GM19324 (cell line): ENCODE data around the gene TNRC6C.
"Not testable (repeated sequence)": the region's sequence is repeated elsewhere in the genome, so short reads cannot be mapped to it uniquely, and the experiment has no call there.

Source experiments
- ATAC-seq: cut with Tn5 transposase; IDR thresholded peaks from one replicate; pipeline ENCODE4 v1.9.1; 2021; ENCODE audit warnings: mild to moderate bottlenecking, moderate library complexity; ENCODE audit not compliant: unreplicated experiment, low FRiP score

TNRC6C gene

DNA sequence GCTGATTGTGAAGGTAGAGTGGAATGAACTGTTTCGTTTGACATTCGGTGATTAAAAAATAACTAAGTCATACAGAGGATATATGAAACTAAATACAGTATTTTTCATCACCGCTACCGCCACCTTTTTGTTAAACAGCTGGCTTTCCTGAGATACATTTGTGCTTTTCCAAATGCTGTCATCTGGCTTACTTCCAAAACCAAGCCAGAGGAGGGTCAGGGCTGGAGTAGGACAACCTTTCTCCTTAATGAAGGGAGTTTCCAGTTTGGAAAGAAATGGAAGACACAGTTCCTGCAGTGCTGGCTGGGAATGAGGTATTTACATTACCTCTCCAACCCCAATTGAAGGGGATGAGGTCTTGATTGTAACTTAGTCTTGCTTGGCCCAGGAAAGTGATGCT is 3.2 kb downstream of the TNRC6C start:
- no peak for ATAC-seq

DNA sequence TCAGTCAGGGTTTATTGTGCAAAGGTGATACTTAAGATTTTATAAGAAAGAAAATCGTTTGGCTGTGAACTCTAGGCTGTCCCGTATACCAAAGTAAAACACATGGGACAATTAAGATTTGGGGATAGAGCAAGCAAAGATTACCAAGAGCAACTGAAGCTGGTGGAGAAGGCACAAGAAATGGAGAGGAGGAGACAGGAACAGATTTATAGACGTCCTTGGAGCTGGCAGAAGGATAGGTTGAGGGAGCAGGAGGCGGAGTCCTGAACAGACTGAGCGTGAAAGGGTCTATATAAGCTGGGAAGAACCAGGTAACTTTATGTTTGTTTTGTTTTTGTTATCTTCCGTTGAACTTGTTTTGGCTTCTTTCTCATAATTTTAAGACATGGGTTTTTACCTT is 3.8 kb downstream of the TNRC6C start:
- no peak for ATAC-seq

DNA sequence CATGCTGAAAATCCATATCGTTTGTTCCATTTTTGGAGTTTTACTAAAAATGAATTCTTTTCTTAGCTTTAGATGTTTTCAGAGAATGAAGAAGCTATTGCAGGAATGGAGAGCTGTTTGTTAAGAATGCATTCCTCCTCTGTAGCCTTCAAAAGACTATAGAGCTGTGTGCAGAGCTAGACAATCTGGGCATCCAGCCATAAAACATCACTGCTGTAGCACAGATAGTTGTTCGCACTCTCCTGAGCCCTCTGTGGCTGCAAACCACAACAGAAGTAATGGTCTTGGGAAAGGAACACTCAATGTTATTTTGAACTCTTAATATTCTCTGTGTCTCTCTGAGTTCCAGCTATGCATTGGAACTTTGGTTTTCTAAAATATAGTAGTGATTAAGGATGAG is 4.9 kb downstream of the TNRC6C start:
- no peak for ATAC-seq

GRCh38 chr17:77965352-77965751 is 6.8 kb downstream of the TNRC6C start:
- ATAC-seq = no peak

DNA sequence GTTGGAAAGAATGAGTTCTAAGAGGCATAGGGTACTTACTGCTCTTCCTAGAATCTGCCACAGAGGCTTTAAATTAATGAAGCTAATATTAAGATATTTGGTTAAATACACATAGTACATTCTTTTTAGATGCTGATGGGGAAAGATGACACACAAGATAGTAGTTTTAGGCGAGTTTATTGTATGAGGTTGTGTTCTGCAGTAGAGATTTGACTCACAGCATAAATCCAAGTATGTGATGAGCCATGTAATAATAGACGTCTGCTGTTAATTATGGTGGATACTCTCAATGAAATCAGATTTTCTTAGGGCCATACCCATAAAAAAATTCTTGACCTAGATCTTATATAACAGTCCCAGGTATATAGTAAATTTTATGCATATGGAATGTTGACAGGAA is 8.0 kb downstream of the TNRC6C start:
- no peak for ATAC-seq

- no peak for ATAC-seq
Observed at GRCh38 chr17:77968788-77969187, 10.3 kb downstream of the TNRC6C start.

DNA sequence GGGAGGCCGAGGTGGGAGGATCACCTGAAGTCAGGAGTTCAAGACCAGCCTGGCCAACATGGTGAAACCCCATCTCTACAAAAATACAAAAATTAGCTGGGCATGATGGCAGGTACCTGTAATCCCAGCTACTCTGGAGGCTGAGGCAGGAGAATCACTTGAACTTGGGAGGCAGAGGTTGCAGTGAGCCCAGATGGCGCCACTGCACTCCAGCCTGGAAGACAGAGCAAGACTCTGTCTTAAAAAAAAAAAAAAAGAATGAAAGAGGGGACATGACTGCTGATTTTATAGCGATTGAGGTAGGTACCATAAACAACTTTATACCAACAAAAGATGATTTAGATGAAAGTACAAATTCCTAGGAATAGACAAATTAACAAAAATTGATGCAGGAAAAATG is 13.8 kb downstream of the TNRC6C start:
- ATAC-seq = not testable (repeated sequence)

DNA sequence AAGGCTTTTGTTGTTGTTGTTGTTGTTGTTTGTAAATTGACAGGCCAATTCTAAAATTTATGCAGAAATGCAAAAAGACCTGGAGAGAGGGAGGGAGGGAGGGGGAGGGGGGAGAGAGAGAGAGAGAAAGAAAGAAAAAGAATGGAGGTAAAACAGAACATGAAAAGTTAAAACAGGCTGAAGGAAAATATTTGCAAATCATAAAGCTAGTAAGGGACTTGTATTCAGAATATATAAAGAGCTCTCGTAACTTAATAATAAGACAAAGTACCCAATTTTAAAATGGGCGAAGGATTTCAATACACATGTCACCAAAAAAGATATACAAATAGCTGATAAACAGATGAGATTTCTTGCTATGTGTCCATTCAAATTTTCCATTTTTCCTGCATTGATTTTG is 15.4 kb downstream of the TNRC6C start:
- no peak for ATAC-seq

GRCh38 chr17:77974396-77974795 is 15.9 kb downstream of the TNRC6C start:
- no peak for ATAC-seq

- not testable (repeated sequence) for ATAC-seq
Observed at GRCh38 chr17:77982430-77982829, 23.9 kb downstream of the TNRC6C start.

DNA sequence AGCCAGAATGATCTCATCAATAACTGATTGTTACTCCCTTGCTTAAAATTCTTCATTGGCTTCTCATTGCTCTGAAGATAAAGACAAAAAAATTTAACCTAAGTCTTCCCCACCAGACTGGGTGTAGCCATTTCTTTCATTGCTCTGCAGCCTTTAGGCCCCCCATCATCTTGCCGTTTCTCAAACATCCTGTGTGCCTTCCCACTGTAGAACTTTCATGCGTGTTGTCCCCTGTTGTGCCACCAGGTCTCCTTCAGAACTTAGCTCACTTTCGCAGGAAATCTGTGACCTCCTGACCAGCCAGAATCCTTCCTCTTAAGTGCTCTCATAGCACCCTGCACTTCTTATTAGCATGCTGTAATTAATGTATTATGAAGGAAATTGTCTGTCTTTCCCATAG is 31.8 kb downstream of the TNRC6C start:
- no peak for ATAC-seq

DNA sequence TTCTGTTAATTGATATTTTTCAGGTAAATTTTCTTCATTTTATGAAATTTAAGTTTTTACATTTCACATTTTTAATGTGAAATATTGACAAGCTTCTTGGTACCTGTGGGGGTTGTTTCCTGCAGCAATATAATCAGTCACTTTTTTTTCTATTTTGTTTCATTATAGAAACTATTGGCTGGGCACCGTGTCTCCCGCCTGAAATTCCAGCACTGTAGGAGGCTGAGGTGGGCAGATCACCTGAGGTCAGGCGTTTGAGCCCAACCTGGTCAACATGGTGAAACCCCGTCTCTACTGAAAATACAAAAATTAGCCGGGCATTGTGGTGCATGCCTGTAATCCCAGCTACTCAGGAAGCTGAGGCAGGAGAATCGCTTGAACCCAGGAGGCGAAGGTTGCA is 35.2 kb downstream of the TNRC6C start:
- not testable (repeated sequence) for ATAC-seq

DNA sequence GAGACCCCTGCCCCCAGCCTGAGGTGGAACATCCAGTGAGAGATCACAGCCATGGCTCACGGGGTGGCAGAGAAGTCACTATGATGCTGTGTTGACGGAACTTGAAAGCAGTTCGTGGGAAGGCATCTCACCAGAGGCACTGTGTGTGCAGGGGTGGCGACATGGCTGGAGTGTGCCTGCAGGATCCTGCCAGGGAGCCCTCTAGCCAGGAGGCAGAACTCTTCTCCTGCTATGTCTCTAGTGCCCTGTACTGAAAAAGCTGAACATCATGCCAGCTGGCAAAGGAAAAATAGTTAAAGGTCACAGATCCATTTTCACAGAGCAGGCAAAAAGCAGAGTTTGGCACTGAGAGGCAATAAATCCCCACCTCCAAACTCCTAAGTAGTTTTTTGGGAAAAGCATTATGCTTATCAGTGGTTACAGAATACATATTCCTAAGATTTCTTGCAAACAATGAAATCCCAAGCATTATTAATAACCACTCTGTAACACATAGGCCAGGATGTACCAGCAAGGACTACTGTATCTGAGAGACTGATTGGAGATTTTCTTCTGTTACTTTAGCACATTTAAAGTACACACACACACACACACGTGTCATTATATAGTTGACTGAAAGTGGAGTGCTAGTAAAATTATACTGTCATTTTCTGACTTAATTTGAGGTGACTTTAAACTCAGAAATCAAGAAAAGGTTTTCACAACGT is 36.8 kb downstream of the TNRC6C start:
- no peak for ATAC-seq

- no peak for ATAC-seq
Observed at GRCh38 chr17:77996256-77996655, 37.8 kb downstream of the TNRC6C start.

- ATAC-seq = no peak
Observed at GRCh38 chr17:77999413-78000173, 41.1 kb downstream of the TNRC6C start.

GRCh38 chr17:78000341-78000740 is 41.8 kb downstream of the TNRC6C start:
- ATAC-seq = no peak

GRCh38 chr17:78001182-78001581 is 42.7 kb downstream of the TNRC6C start:
- ATAC-seq = no peak

DNA sequence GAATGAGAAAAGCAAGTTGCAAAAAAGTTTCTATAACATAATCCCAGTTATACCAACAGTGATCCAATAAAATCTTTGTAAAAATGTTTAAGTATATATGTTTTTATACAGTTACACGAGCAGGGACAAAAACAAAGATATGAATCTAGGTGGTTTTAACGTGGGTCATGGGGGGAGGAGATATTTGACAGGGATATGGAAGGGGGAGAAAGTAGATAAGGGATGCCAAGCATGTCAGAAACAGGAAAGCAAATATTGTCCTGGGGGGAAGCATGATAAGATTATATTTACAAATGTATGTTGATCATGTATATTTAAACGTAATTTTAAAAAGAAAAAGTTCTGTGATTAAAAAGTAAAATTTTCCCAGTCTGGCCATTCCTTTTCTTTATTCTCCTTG is 43.1 kb downstream of the TNRC6C start:
- ATAC-seq = no peak

DNA sequence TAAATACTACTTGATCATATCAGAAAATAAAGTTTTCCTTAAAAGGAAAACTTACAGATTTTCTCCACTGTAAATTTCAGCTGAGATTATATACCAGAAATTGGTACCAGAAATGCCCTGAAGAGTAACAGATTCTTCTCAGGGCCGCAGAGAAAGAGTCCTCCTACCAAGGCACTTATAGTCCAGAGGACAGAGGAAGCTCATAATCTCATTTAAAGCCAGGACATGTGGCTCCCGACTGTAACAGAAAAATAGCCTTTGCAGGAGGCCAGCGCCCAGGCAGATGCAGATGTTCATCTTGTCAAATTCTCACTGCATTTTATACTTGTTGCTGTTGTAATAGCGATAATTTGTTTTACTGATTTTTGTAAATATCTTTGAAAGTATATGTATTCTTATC is 43.7 kb downstream of the TNRC6C start:
- ATAC-seq = no peak

GRCh38 chr17:78005452-78006171 is 47.1 kb downstream of the TNRC6C start:
- ATAC-seq = no peak

DNA sequence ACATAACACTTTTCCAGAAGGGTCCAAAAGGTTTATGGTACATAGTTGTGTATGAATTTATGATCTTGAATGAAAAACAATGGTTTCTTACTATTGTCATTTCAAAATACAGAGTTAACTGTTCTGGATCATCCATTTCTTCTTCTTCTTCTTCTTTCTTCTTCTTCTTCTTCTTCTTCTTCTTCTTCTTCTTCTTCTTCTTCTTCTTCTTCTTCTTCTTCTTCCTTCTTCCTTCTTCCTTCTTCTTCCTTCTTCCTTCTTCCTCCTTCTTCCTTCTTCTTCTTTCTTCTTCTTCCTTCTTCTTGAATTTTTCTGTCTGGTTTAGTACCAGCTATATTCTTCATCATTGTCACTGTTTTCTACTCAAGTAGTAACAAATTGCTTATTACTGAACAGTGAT is 47.8 kb downstream of the TNRC6C start:
- no peak for ATAC-seq

- no peak for ATAC-seq
Observed at GRCh38 chr17:78007647-78008046, 49.1 kb downstream of the TNRC6C start.
